ENCODE measurements around the gene GALR3.

GALR3 gene

DNA sequence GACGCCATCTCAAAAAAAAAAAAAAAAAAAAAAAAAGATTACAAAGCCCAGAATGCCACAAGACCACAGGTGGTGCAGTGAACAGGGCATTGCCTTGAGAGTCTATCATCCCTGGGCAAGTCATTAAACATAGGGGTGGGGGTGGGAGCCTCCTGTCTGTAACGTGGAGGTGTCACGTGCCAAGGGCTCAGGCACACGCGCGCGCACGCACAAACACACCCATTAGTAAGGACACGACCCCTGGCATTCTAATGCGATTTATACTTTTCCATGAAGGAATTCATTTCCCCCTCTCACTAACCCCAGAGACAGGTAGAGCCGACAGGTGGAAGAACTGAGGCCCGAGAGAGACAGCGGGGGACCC lies 21.3 kb upstream of the GALR3 start (continued):
- TF ChIP-seq, protein P1, sequence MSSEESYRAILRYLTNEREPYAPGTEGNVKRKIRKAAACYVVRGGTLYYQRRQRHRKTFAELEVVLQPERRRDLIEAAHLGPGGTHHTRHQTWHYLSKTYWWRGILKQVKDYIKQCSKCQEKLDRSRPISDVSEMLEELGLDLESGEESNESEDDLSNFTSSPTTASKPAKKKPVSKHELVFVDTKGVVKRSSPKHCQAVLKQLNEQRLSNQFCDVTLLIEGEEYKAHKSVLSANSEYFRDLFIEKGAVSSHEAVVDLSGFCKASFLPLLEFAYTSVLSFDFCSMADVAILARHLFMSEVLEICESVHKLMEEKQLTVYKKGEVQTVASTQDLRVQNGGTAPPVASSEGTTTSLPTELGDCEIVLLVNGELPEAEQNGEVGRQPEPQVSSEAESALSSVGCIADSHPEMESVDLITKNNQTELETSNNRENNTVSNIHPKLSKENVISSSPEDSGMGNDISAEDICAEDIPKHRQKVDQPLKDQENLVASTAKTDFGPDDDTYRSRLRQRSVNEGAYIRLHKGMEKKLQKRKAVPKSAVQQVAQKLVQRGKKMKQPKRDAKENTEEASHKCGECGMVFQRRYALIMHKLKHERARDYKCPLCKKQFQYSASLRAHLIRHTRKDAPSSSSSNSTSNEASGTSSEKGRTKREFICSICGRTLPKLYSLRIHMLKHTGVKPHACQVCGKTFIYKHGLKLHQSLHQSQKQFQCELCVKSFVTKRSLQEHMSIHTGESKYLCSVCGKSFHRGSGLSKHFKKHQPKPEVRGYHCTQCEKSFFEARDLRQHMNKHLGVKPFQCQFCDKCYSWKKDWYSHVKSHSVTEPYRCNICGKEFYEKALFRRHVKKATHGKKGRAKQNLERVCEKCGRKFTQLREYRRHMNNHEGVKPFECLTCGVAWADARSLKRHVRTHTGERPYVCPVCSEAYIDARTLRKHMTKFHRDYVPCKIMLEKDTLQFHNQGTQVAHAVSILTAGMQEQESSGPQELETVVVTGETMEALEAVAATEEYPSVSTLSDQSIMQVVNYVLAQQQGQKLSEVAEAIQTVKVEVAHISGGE (tag by site-specific recombination; conservative IDR thresholded peaks at IDR 0.05; ENCODE audit: low read depth) = no peak
- TF ChIP-seq SCRT1 (tag by site-specific recombination; IDR thresholded peaks at IDR 0.05; ENCODE audit: borderline replicate concordance) (peak; percentile 59; the same call in 1 of the 2 replicates), BCL6B (tag by site-specific recombination; IDR thresholded peaks at IDR 0.05) (no peak), KLF9 (tag by site-specific recombination; IDR thresholded peaks at IDR 0.05; ENCODE audit: low read depth) (no peak), SCRT2 (tag by site-specific recombination; IDR thresholded peaks at IDR 0.05) (peak; percentile 88; the same call in 1 of the 2 replicates)
- TF ChIP-seq, protein P2, sequence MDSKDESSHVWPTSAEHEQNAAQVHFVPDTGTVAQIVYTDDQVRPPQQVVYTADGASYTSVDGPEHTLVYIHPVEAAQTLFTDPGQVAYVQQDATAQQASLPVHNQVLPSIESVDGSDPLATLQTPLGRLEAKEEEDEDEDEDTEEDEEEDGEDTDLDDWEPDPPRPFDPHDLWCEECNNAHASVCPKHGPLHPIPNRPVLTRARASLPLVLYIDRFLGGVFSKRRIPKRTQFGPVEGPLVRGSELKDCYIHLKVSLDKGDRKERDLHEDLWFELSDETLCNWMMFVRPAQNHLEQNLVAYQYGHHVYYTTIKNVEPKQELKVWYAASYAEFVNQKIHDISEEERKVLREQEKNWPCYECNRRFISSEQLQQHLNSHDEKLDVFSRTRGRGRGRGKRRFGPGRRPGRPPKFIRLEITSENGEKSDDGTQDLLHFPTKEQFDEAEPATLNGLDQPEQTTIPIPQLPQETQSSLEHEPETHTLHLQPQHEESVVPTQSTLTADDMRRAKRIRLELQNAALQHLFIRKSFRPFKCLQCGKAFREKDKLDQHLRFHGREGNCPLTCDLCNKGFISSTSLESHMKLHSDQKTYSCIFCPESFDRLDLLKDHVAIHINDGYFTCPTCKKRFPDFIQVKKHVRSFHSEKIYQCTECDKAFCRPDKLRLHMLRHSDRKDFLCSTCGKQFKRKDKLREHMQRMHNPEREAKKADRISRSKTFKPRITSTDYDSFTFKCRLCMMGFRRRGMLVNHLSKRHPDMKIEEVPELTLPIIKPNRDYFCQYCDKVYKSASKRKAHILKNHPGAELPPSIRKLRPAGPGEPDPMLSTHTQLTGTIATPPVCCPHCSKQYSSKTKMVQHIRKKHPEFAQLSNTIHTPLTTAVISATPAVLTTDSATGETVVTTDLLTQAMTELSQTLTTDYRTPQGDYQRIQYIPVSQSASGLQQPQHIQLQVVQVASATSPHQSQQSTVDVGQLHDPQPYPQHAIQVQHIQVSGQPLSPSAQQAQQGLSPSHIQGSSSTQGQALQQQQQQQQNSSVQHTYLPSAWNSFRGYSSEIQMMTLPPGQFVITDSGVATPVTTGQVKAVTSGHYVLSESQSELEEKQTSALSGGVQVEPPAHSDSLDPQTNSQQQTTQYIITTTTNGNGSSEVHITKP (tag by site-specific recombination; IDR thresholded peaks at IDR 0.05) = peak; percentile 33

DNA sequence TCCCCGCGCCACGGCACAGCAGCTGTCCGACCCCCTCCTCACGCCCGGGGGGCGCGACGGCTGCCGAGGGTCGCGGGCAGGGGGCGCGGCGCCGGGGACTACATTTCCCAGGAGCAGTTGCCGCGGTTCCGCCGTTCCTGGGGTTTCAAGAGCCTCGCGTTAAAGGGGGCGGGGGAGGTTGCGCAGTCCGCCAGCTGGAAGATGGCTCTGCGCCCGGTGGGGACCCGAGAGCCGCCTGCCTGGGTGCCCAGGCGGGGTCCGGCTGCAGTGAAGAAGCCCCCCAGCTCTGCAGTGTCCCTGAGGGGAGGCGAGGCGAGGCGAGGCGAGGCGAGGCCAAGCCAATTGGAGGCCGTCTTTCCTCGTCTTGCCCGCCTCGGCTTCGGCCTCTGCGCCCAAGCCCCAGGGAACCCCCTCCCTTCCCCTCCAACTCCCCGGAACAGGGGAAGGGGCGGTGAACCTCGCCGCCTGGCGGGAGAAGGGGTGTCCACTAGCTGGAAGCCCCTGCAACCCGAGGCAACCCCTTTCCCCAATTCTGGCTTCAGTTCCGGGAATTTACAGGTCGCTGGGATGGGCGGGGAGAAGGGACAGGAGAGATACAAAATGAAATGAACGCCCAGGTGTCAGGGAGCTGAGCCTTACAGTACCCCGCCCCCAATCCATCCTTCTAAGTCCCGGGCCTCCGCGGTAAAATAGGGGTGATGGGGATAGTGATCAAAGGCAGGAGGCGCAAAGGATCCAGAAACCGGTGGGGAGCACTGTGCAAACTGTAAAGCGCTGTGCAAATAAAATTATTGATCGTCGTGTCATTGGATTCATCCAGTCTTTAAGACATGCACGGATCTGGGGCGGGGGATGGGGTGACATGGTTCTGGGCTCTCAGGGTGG lies 20.6 kb upstream of the GALR3 start:
- CTCF ChIA-PET = interaction anchor here (0.7 kb wide), 1 partner anchor 21 kb away, joined by 4 read pairs; no protein-coding TSS in a partner anchor
- TF ChIP-seq ZNF214 (tag by site-specific recombination; IDR thresholded peaks at IDR 0.05; ENCODE audit: borderline replicate concordance) (no peak), ZNF785 (tag by site-specific recombination; IDR thresholded peaks at IDR 0.05) (peak; percentile 44; the same call in 1 of the 2 replicates), HIC1 (tag by site-specific recombination; IDR thresholded peaks at IDR 0.05) (peak; percentile 45; the same call in 1 of the 2 replicates), KLF10 (tag by site-specific recombination; IDR thresholded peaks at IDR 0.05) (peak; percentile 80), ZNF76 (tag by site-specific recombination; IDR thresholded peaks at IDR 0.05; ENCODE audit: borderline replicate concordance, low read depth) (peak; percentile 87), ZFP69B (tag by site-specific recombination; IDR thresholded peaks at IDR 0.05) (peak; percentile 96), ZNF169 (tag by site-specific recombination; IDR thresholded peaks at IDR 0.05) (no peak), ZNF560 (tag by site-specific recombination; IDR thresholded peaks at IDR 0.05; ENCODE audit: borderline replicate concordance) (no peak), ZIC2 (tag by site-specific recombination; IDR thresholded peaks at IDR 0.05) (peak; percentile 72; the same call in 1 of the 2 replicates), ZNF391 (tag by site-specific recombination; IDR thresholded peaks at IDR 0.05; ENCODE audit: borderline replicate concordance, low read depth) (no peak), ZFHX2 (tag by site-specific recombination; conservative IDR thresholded peaks at IDR 0.05) (no peak), ZXDB (tag by site-specific recombination; IDR thresholded peaks at IDR 0.05) (peak; percentile 68)
- TF ChIP-seq, protein P3, sequence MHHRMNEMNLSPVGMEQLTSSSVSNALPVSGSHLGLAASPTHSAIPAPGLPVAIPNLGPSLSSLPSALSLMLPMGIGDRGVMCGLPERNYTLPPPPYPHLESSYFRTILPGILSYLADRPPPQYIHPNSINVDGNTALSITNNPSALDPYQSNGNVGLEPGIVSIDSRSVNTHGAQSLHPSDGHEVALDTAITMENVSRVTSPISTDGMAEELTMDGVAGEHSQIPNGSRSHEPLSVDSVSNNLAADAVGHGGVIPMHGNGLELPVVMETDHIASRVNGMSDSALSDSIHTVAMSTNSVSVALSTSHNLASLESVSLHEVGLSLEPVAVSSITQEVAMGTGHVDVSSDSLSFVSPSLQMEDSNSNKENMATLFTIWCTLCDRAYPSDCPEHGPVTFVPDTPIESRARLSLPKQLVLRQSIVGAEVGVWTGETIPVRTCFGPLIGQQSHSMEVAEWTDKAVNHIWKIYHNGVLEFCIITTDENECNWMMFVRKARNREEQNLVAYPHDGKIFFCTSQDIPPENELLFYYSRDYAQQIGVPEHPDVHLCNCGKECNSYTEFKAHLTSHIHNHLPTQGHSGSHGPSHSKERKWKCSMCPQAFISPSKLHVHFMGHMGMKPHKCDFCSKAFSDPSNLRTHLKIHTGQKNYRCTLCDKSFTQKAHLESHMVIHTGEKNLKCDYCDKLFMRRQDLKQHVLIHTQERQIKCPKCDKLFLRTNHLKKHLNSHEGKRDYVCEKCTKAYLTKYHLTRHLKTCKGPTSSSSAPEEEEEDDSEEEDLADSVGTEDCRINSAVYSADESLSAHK (tag by site-specific recombination; IDR thresholded peaks at IDR 0.05) = peak; percentile 68

More for the DNA sequence above, 20.6 kb upstream of the GALR3 start:
- Histone ChIP-seq H3K9me3 (ENCODE audit: control insufficient read depth, insufficient read depth, low read depth, low read length) (no peaks in the 10 kb centered on the region), H3K27ac (ENCODE audit: extremely low read depth, low read depth, low read length) (peak overlapping the region; percentile 48; the same call in 1 of the 2 replicates), H3K4me1 (ENCODE audit: control insufficient read depth, insufficient read depth, low read length) (peaks cover 6% of the 10 kb centered on the region; the same call in 1 of the 2 replicates), H3K36me3 (ENCODE audit: control insufficient read depth in 2 of 2, insufficient read depth in 1 of 2, low read length in 2 of 2) (no peaks in the 10 kb centered on the region), H3K4me3 (ENCODE audit: low read depth, low read length) (peak overlapping the region; percentile 68)
- POLR2A ChIA-PET = interaction anchor here (0.6 kb wide), 1 partner anchor 123 kb away, joined by 3 read pairs; no protein-coding TSS in a partner anchor

Measured in HEK293 (cell line).